Measurements from ENCODE around the gene ZNRF1.
"Not testable (repeated sequence)": the region's sequence is repeated elsewhere in the genome, so short reads cannot be mapped to it uniquely, and the experiment has no call there.

ZNRF1 gene

DNA sequence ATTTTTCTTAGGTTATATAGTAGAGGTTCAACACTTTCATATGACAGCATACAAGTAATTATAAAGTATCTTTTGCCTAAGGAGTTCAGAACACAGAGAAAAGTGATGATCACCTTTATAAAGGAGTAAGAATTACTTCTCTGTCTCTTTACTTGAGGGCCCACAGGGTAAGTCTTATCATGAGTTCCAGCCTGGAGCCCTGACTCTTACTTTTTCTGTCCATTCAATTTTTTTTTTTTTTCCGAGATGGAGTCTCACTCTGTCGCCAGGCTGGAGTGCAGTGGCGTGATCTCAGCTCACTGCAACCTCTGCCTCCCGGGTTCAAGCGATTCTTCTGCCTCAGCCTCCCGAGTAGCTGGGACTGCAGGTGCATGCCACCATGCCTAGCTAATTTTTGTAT is 14.3 kb downstream of the ZNRF1 start:
- not testable (repeated sequence) for H3K27me3 Mint-ChIP-seq; H3K36me3 Mint-ChIP-seq (ENCODE audit: low read depth); H3K9me3 Mint-ChIP-seq; DNase-seq
- H3K4me1 Mint-ChIP-seq (ENCODE audit: low read depth): peaks cover 62% of the 10 kb centered on the region
- H3K27ac Mint-ChIP-seq: peak overlapping the region; percentile 94
- H3K4me3 Mint-ChIP-seq: peak overlapping the region; percentile 55

DNA sequence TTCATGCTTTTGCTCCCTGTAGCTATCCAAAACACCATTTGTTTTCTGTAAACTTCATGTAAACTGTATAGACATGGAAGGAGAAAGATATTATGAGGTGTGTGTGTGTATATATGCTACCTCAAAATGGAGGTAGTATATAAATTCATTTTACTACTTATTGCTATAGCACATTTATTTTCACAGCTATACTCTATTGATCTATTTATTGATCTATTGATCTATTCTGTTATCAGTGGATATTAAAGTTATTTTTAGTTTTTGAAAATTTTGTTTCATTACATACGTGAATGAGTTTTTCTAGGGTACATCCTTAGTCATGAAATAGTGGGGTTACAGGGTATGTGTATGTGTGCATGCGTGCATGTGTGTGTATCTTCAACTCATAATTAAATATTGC is 15.5 kb downstream of the ZNRF1 start:
- H3K27me3 Mint-ChIP-seq: no peaks in the 10 kb centered on the region
- H3K27ac Mint-ChIP-seq: no peak overlapping the region
- no peaks in the 10 kb centered on the region for H3K9me3 Mint-ChIP-seq
- H3K4me1 Mint-ChIP-seq (ENCODE audit: low read depth): peaks cover 56% of the 10 kb centered on the region
- no peak for DNase-seq
- no peak overlapping the region for H3K4me3 Mint-ChIP-seq
- peaks cover 4% of the 10 kb centered on the region for H3K36me3 Mint-ChIP-seq (ENCODE audit: low read depth)

- H3K27me3 Mint-ChIP-seq, H3K4me3 Mint-ChIP-seq, DNase-seq, H3K9me3 Mint-ChIP-seq, H3K27ac Mint-ChIP-seq: not testable (repeated sequence)
- Mint-ChIP-seq H3K36me3 (ENCODE audit: low read depth) (peaks cover 20% of the 10 kb centered on the region), H3K4me1 (ENCODE audit: low read depth) (peaks cover 41% of the 10 kb centered on the region)
Measured at GRCh38 chr16:75016451-75017081, 17.7 kb downstream of the ZNRF1 start.

DNA sequence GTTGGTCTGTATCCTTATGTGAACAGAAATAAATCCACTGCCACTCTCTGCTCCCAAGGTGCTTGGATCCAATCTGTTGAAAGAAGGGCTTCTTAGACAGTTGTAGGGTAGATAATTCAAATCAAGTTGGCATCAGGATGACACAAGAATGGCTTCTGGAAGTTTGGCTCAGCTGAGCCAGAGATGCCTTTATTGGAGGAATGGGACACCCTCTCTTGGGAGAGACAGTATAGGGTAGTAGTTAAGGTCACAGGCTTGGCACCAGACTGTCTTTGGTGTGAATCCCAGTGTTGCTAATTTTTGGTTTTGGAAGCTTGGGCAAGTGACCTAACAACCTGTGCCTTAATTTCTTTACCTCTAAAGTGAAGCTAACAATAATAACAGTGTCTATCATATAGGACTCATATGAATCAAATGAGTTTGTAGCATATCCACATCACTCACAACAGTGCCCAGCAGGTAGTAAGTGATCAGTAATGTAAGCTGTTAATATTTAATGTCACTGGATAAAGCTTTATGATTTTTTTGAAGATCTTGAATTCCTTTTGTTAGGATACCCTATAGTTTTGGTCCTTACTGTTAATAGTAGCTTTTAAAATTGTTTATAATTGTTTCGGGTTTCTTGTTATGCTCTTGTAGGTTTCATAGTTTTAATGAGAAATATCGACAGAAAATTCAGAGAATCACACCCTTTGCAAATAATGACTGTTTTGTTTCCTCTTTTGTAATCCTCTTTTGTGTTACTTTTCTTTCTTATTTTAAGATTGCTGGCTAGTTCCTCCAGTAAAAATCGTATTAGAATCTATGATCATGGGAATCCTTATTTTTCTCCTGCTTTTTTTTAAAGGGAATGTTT is 19.1 kb downstream of the ZNRF1 start:
- Mint-ChIP-seq H3K36me3 (ENCODE audit: low read depth) (peaks cover 28% of the 10 kb centered on the region), H3K9me3 (peaks cover 15% of the 10 kb centered on the region), H3K27me3 (no peaks in the 10 kb centered on the region), H3K4me3 (no peak overlapping the region), H3K27ac (no peak overlapping the region), H3K4me1 (ENCODE audit: low read depth) (peaks cover 31% of the 10 kb centered on the region)
- no peak for DNase-seq

- peaks cover 33% of the 10 kb centered on the region for H3K4me1 Mint-ChIP-seq (ENCODE audit: low read depth)
- no peak overlapping the region for H3K27ac Mint-ChIP-seq
- H3K27me3 Mint-ChIP-seq: no peaks in the 10 kb centered on the region
- H3K36me3 Mint-ChIP-seq (ENCODE audit: low read depth): peaks cover 31% of the 10 kb centered on the region
- H3K4me3 Mint-ChIP-seq: no peak overlapping the region
- no peak for DNase-seq
- peaks cover 18% of the 10 kb centered on the region for H3K9me3 Mint-ChIP-seq
Measured at GRCh38 chr16:75019007-75019406, 20.2 kb downstream of the ZNRF1 start.

DNA sequence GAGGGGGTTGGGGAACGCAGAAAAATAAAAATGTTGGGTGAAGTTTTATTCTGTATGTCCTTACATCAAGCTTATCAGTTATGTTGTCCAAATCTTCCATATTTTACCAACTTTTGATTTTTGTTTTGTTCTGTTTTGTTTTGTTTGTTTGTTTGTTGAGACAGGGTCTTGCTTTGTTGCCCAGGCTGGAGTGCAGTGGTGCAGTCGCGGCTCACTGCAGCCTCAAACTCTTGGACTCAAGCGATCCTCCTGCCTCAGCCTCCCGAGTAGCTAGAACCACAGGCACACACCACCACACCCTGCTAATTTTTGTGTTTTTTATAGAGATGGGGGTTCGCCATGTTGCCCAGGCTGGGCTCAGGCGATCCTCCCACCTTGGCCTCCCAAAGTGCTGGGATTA is 20.8 kb downstream of the ZNRF1 start:
- H3K27me3 Mint-ChIP-seq: no peaks in the 10 kb centered on the region
- peaks cover 18% of the 10 kb centered on the region for H3K9me3 Mint-ChIP-seq
- H3K4me1 Mint-ChIP-seq (ENCODE audit: low read depth): peaks cover 36% of the 10 kb centered on the region
- H3K27ac Mint-ChIP-seq: no peak overlapping the region
- H3K36me3 Mint-ChIP-seq (ENCODE audit: low read depth): peaks cover 31% of the 10 kb centered on the region
- H3K4me3 Mint-ChIP-seq: no peak overlapping the region
- DNase-seq: no peak

- Mint-ChIP-seq H3K27me3 (no peaks in the 10 kb centered on the region), H3K4me1 (ENCODE audit: low read depth) (peaks cover 45% of the 10 kb centered on the region), H3K4me3 (no peak overlapping the region), H3K36me3 (ENCODE audit: low read depth) (peaks cover 31% of the 10 kb centered on the region), H3K27ac (no peak overlapping the region), H3K9me3 (peaks cover 18% of the 10 kb centered on the region)
- DNase-seq: no peak
Measured at GRCh38 chr16:75021410-75021809, 22.6 kb downstream of the ZNRF1 start.

DNA sequence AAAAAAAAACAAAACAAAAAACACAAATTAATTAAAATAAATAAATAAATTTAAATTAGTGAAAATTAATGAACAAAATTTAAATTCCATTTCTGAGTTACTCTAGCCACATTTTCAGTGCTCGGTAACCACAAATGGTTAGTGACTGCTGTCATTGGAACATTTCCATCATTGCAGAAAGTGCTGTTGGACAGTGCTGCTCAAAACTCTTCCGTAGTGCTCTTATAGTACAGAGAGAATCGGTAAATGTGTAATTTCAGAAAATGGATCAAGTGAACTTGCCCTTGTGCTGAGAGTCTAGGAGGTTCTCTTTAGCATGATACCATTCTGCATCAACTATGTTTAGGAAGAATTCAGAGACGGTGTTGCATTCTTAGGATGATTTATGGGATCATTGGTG is 23.7 kb downstream of the ZNRF1 start:
- Mint-ChIP-seq H3K9me3 (peaks cover 18% of the 10 kb centered on the region), H3K4me1 (ENCODE audit: low read depth) (peaks cover 43% of the 10 kb centered on the region), H3K27ac (peak overlapping the region; percentile 90), H3K27me3 (no peaks in the 10 kb centered on the region), H3K36me3 (ENCODE audit: low read depth) (peaks cover 31% of the 10 kb centered on the region), H3K4me3 (peak overlapping the region; percentile 7)
- DNase-seq: no peak

DNA sequence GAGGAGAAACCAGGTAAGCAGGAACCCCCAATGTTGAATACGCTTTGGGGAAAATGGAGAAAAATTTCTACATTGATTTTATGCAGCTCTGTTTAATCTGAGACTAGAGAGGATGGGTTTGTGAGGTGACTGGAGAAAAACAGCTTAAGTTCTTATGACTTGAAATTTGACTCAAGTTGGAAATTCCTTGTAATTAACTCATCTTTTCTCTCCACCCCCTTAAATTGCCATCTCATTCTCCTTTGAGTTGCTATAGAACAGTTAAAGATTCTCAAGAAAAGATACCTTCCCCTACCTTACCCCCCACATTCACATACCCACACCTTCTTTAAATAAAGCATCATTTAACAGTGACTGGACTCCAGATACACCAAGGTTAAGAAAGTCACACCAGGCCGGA is 24.2 kb downstream of the ZNRF1 start:
- H3K27ac Mint-ChIP-seq: peak overlapping the region; percentile 90
- no peaks in the 10 kb centered on the region for H3K27me3 Mint-ChIP-seq
- peak overlapping the region; percentile 7 for H3K4me3 Mint-ChIP-seq
- H3K36me3 Mint-ChIP-seq (ENCODE audit: low read depth): peaks cover 31% of the 10 kb centered on the region
- no peak for DNase-seq
- peaks cover 39% of the 10 kb centered on the region for H3K4me1 Mint-ChIP-seq (ENCODE audit: low read depth)
- peaks cover 18% of the 10 kb centered on the region for H3K9me3 Mint-ChIP-seq

- Mint-ChIP-seq H3K27ac (peak overlapping the region; percentile 35), H3K4me1 (ENCODE audit: low read depth) (peaks cover 33% of the 10 kb centered on the region), H3K4me3 (no peak overlapping the region), H3K27me3 (no peaks in the 10 kb centered on the region), H3K9me3 (peaks cover 18% of the 10 kb centered on the region), H3K36me3 (ENCODE audit: low read depth) (peaks cover 30% of the 10 kb centered on the region)
- no peak for DNase-seq
Measured at GRCh38 chr16:75024182-75024581, 25.4 kb downstream of the ZNRF1 start.

- Mint-ChIP-seq H3K36me3 (ENCODE audit: low read depth) (peaks cover 26% of the 10 kb centered on the region), H3K4me3 (no peak overlapping the region), H3K9me3 (peaks cover 18% of the 10 kb centered on the region), H3K27me3 (no peaks in the 10 kb centered on the region), H3K4me1 (ENCODE audit: low read depth) (peaks cover 29% of the 10 kb centered on the region), H3K27ac (peak overlapping the region; percentile 35)
- no peak for DNase-seq
Measured at GRCh38 chr16:75024594-75024993, 25.8 kb downstream of the ZNRF1 start.

DNA sequence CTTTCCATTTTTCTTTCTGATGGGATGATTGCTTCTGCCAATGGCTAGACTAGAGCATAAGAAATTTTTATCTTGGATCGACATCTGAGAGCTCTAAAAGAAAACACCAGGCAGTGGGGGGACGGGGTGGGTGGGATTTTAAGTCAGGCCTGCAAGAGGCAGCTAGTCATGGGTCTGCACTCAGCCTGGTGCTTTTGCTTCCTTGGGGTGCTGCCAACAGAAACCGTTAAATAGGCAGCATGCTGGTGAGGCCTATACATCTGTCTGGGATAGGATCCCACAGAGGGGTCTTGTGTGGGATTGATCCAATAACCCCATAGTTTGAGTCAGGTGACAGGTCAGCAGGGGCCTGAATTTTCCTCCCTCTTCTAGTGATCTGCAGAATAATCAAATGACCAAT is 26.9 kb downstream of the ZNRF1 start:
- Mint-ChIP-seq H3K9me3 (peaks cover 18% of the 10 kb centered on the region), H3K36me3 (ENCODE audit: low read depth) (peaks cover 19% of the 10 kb centered on the region)

DNA sequence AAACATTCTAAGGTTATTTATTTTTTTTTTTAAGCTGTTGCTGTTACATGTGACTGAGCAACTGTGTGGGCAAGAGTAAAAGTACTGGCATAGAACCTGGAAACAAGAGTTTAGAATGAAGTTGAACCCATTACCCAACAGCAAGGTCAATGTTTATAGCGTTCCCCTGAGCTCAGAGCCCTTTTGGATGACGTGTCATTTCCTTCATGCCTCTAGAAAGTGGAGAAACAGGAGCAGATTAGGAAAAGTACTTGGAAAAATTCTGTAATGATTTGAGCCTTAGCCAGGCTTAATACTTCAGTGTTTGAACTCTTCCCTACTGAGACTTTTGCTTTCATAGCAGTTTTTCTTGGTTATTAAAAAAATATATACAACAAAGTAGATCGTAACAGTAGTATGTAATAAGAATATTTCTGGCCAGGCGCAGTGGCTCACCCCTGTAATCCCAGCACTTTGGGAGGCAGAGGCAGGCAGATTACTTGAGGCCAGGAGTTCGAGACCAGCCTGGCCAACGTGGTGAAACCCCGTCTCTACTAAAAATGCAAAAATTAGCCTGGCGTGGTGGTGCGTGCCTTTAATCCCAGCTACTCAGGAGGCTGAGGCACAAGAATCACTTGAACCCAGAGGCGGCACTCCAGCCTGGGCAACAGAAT is 27.5 kb downstream of the ZNRF1 start:
- not testable (repeated sequence) for H3K4me3 Mint-ChIP-seq, H3K27ac Mint-ChIP-seq, DNase-seq, H3K27me3 Mint-ChIP-seq
- peaks cover 27% of the 10 kb centered on the region for H3K4me1 Mint-ChIP-seq (ENCODE audit: low read depth)
- H3K9me3 Mint-ChIP-seq: peaks cover 13% of the 10 kb centered on the region
- H3K36me3 Mint-ChIP-seq (ENCODE audit: low read depth): peaks cover 13% of the 10 kb centered on the region

More for the DNA sequence above, 26.9 kb downstream of the ZNRF1 start:
- no peak for DNase-seq
- H3K27me3 Mint-ChIP-seq: no peaks in the 10 kb centered on the region
- H3K4me3 Mint-ChIP-seq: no peak overlapping the region
- H3K27ac Mint-ChIP-seq: peak overlapping the region; percentile 30
- peaks cover 29% of the 10 kb centered on the region for H3K4me1 Mint-ChIP-seq (ENCODE audit: low read depth)

- Mint-ChIP-seq H3K4me3 (no peak overlapping the region), H3K27ac (no peak overlapping the region), H3K9me3 (peaks cover 7% of the 10 kb centered on the region), H3K4me1 (ENCODE audit: low read depth) (peaks cover 27% of the 10 kb centered on the region), H3K27me3 (no peaks in the 10 kb centered on the region), H3K36me3 (ENCODE audit: low read depth) (peaks cover 7% of the 10 kb centered on the region)
- DNase-seq: no peak
Measured at GRCh38 chr16:75026892-75027391, 28.1 kb downstream of the ZNRF1 start.
